Esophagus muscularis mucosa (tissue), 4 donors: Measurements from ENCODE around the gene FOXN1. TPM values are rescaled to one million over a fixed set of nuclear protein-coding genes. Genes with fewer than 3 reads are reported as not detected.

Experiments used
- DNase-seq: peaks from one replicate; pipeline ENCODE4 v3.0.0-alpha.2; 2017; ENCODE audit errors: extremely low spot score
- H3K27ac ChIP-seq, 4 donors: fragments of 200-600 bp; sonication (generic); replicated peaks in 1 of 4; 1 replicate in 3 of 4; 2 replicates in 1 of 4; pipeline ENCODE4 v1.5.1; 2016 to 2019; ENCODE audit warnings: mild to moderate bottlenecking in 1 of 4
- H3K27me3 ChIP-seq, 4 donors: fragments of 200-600 bp; sonication (generic); one replicate each; pipeline versions ENCODE4 v1.5.1 to v1.6.0; 2016 to 2019
- H3K36me3 ChIP-seq, 4 donors: fragments of 200-600 bp; sonication (generic); one replicate each; pipeline ENCODE4 v1.5.1; 2016 to 2019
- H3K4me1 ChIP-seq, 4 donors: fragments of 200-600 bp; sonication (generic); one replicate each; pipeline ENCODE4 v1.5.1; 2016 to 2019
- H3K4me3 ChIP-seq, 4 donors: fragments of 200-600 bp; sonication (generic); 1 replicate in 2 of 4; 2 replicates in 2 of 4; pipeline ENCODE4 v1.5.1; 2016 to 2019; ENCODE audit warnings: mild to moderate bottlenecking in 4 of 4, moderate library complexity in 1 of 4
- H3K9me3 ChIP-seq, 4 donors: fragments of 200-600 bp; sonication (generic); 1 replicate in 3 of 4; 2 replicates in 1 of 4; pipeline ENCODE4 v1.5.1; 2016 to 2019
- EP300 ChIP-seq: sonication (generic); formaldehyde crosslinking; IDR thresholded peaks from one replicate; pipeline ENCODE4 v1.6.1; 2017; ENCODE audit warnings: antibody characterized with exemption
- POLR2A ChIP-seq: fragments of 450-650 bp; IDR thresholded peaks from one replicate; pipeline ENCODE4 v1.6.1; 2017; ENCODE audit warnings: antibody characterized with exemption, moderate library complexity, mild to moderate bottlenecking, low read depth
- POLR2AphosphoS5 ChIP-seq, 2 donors: sonication (generic); formaldehyde crosslinking; IDR thresholded peaks; one replicate each; pipeline ENCODE4 v1.6.1; 2017; ENCODE audit warnings: antibody characterized with exemption in 2 of 2
- WGBS: methylation state at CpG from one replicate; pipeline ENCODE4 v1.1.5; 2018; 5-methylcytosine and 5-hydroxymethylcytosine counted together
- intact Hi-C: fragments of 100-400 bp; cut with DNase I; formaldehyde crosslinking; loops from one replicate; pipeline ENCODE4 v1.15.1; 2023
- total RNA-seq, 4 donors: library from RNA; depleted of rRNA; stranded (reverse); fragments of >200 nt; gene quantifications; one replicate each; pipeline versions ENCODE4 v1.1.0 to v1.2.1, GENCODE V29; 2016
- TF ChIP-seq, protein P1 (sequence below), 3 experiments: fragments of 200-600 bp in 2 of 3; fragments of 450-650 bp in 1 of 3; sonication (generic) in 2 of 3; IDR thresholded peaks; one replicate each; pipeline ENCODE4 v1.5.1; 2017 to 2019; ENCODE audit warnings: antibody characterized with exemption in 3 of 3, mild to moderate bottlenecking in 2 of 3, moderate library complexity in 1 of 3

FOXN1 gene
- total RNA-seq, 4 donors from 2014 or later, result not detected

DNA sequence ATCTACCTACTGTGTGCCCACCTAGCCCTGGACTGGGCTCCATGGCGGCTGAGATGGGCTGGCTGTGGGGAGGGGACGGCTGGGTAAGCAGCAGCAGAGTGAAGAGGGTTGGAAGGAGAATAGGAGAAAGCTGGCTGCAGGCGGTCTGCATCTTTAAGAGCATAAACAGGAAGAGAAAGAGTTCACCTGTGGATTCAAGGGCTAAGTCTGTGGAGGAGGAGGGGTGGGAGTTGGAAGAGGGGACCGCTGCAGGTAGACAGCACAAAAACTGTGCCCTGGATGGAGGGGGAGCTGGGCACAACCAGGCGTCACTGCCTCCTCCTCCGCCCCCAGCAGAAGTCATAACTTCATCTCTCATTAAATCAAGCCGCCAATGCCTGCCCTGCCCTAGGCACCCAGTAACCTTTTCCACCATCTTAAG, 32.0 kb upstream of the FOXN1 start:
- Histone ChIP-seq H3K27me3 (peaks cover 0 to 16% (median 0%) of the 10 kb centered on the region in 4 donors), H3K9me3 (no peaks in the 10 kb centered on the region), H3K27ac (no peak overlapping the region), H3K4me1 (no peaks in the 10 kb centered on the region), H3K36me3 (no peaks in the 10 kb centered on the region), H3K4me3 (no peak overlapping the region)
- intact Hi-C loops, result no loop called here
- no peak for DNase-seq
- TF ChIP-seq POLR2A (no peak), EP300 (no peak), POLR2AphosphoS5 (IDR thresholded peaks at IDR 0.05) (no peak)
- TF ChIP-seq, protein P1, sequence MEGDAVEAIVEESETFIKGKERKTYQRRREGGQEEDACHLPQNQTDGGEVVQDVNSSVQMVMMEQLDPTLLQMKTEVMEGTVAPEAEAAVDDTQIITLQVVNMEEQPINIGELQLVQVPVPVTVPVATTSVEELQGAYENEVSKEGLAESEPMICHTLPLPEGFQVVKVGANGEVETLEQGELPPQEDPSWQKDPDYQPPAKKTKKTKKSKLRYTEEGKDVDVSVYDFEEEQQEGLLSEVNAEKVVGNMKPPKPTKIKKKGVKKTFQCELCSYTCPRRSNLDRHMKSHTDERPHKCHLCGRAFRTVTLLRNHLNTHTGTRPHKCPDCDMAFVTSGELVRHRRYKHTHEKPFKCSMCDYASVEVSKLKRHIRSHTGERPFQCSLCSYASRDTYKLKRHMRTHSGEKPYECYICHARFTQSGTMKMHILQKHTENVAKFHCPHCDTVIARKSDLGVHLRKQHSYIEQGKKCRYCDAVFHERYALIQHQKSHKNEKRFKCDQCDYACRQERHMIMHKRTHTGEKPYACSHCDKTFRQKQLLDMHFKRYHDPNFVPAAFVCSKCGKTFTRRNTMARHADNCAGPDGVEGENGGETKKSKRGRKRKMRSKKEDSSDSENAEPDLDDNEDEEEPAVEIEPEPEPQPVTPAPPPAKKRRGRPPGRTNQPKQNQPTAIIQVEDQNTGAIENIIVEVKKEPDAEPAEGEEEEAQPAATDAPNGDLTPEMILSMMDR (IDR thresholded peaks at IDR 0.05), result no peak
- 78% methylated on average over 7 of the region's 7 CpGs for WGBS

GRCh38 chr17:28475151-28475900, 30.8 kb upstream of the FOXN1 start:
- H3K27ac ChIP-seq, result no peak overlapping the region
- TF ChIP-seq, protein P1 (IDR thresholded peaks at IDR 0.05), result no peak
- TF ChIP-seq POLR2AphosphoS5 (IDR thresholded peaks at IDR 0.05) (no peak), POLR2A (no peak), EP300 (no peak)
- H3K9me3 ChIP-seq, result no peaks in the 10 kb centered on the region
- H3K27me3 ChIP-seq, result peaks cover 0 to 4% (median 0%) of the 10 kb centered on the region in 4 donors
- no peak for DNase-seq
- H3K4me1 ChIP-seq, result no peaks in the 10 kb centered on the region
- 37% methylated on average over 8 of the region's 9 CpGs for WGBS
- no peaks in the 10 kb centered on the region for H3K36me3 ChIP-seq
- no peak overlapping the region for H3K4me3 ChIP-seq
- intact Hi-C loops, result no loop called here

- WGBS, result 76% methylated on average over 11 of the region's 11 CpGs
- no peak for TF ChIP-seq EP300
- TF ChIP-seq POLR2AphosphoS5 (IDR thresholded peaks at IDR 0.05), result no peak
- TF ChIP-seq, protein P1 (IDR thresholded peaks at IDR 0.05), result no peak
- intact Hi-C loops, result no loop called here
- no peak for DNase-seq
- Histone ChIP-seq H3K27ac (no peak overlapping the region), H3K27me3 (peaks cover 0 to 4% (median 0%) of the 10 kb centered on the region in 4 donors), H3K4me1 (no peaks in the 10 kb centered on the region), H3K9me3 (no peaks in the 10 kb centered on the region), H3K36me3 (no peaks in the 10 kb centered on the region), H3K4me3 (no peak overlapping the region)
These were observed 29.9 kb upstream of the FOXN1 start for GRCh38 chr17:28476076-28476865.

GRCh38 chr17:28477928-28478327, 28.2 kb upstream of the FOXN1 start:
- WGBS, result 91% methylated on average over 7 of the region's 7 CpGs
- DNase-seq, result no peak

More at GRCh38 chr17:28477928-28478327, 28.2 kb upstream of the FOXN1 start:
- H3K4me1 ChIP-seq, result no peaks in the 10 kb centered on the region
- no peaks in the 10 kb centered on the region for H3K9me3 ChIP-seq
- TF ChIP-seq POLR2AphosphoS5 (IDR thresholded peaks at IDR 0.05), result no peak
- no peak for TF ChIP-seq POLR2A
- TF ChIP-seq, protein P1 (IDR thresholded peaks at IDR 0.05), result no peak
- TF ChIP-seq EP300, result no peak
- no peaks in the 10 kb centered on the region for H3K36me3 ChIP-seq
- no peak overlapping the region for H3K4me3 ChIP-seq
- intact Hi-C loops, result no loop called here
- H3K27ac ChIP-seq, result no peak overlapping the region
- peaks cover 0 to 9% (median 0%) of the 10 kb centered on the region in 4 donors for H3K27me3 ChIP-seq
